HUES48 (cell line): ENCODE measurements around the gene TANC1.
"Not testable (repeated sequence)": the region's sequence is repeated elsewhere in the genome, so short reads cannot be mapped to it uniquely, and the experiment has no call there.

Source experiments
- H3K27ac ChIP-seq: one replicate; pipeline ENCODE4 v1.7.0; 2013; ENCODE audit warnings: low read depth, low read length, inconsistent platforms
- H3K27me3 ChIP-seq: 2 replicates; pipeline ENCODE4 v1.6.1; 2013; ENCODE audit warnings: mild to moderate bottlenecking, low read length; ENCODE audit not compliant: control insufficient read depth, insufficient read depth
- H3K36me3 ChIP-seq: 2 replicates; pipeline ENCODE4 v1.6.1; 2013; ENCODE audit warnings: low read length; ENCODE audit not compliant: control insufficient read depth, insufficient read depth
- H3K4me1 ChIP-seq: 2 replicates; pipeline ENCODE4 v1.6.1; 2013; ENCODE audit warnings: mild to moderate bottlenecking, low read length; ENCODE audit not compliant: control insufficient read depth, insufficient read depth
- H3K4me3 ChIP-seq: 2 replicates; pipeline ENCODE4 v1.5.1; 2013; ENCODE audit warnings: mild to moderate bottlenecking, low read depth, low read length
- H3K9ac ChIP-seq: 2 replicates; pipeline ENCODE4 v1.6.1; 2013; ENCODE audit warnings: mild to moderate bottlenecking, low read depth, low read length, moderate library complexity
- H3K9me3 ChIP-seq: 2 replicates; pipeline ENCODE4 v1.6.1; 2013; ENCODE audit warnings: low read length; ENCODE audit not compliant: control insufficient read depth, insufficient read depth

Gene TANC1

DNA sequence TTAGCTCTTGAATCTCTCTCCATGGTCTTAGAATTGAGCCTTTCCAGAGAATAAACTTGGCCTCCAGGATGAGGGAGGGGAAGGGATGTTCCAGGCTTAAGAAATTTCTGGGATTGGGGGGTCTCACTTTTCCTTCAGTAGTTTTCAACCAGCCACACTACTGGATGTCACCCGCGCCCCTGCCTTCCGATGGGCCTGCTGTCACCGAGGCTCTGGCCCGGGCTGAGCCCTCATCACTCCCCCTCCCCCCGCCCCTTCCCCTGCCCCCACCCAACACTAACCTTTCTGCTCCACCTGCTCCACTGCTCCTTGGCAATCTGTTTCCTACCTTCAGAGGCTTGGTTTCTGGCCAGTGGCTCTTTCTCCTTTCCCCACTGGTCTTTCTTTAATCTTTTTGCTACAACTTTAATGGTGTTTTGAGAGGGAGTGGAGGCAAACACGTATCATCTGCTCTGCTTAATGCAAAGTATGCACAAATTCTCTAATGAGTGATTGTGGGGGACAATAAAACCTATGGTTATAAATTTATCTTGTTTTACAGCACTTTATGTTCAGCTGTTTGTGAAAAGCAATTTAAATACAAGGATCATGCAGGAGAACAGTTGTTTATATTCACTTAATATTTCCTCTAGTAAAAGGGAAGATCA is 162.9 kb downstream of the TANC1 start:
- Histone ChIP-seq H3K9ac (no peak overlapping the region), H3K27me3 (no peaks in the 10 kb centered on the region), H3K36me3 (no peaks in the 10 kb centered on the region), H3K4me1 (no peaks in the 10 kb centered on the region), H3K27ac (no peak overlapping the region), H3K9me3 (no peaks in the 10 kb centered on the region), H3K4me3 (no peak overlapping the region)

DNA sequence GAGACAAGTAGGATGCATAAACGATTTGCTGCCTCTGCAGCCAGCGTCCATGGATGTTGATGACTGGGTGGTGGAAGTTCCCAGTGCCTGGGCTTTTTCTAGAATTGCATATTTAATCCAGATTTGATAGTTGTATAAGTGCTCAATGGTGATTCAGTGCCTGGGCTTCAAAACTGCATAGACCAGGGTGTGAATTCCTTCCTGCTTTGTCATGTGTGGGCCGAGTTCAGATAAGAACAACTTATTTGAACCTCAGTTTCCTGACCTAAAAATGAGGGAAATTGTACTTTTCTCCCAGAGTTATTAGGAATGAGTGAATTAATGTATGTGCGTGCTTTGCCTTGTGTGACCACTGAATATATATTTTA is 163.5 kb downstream of the TANC1 start:
- H3K27me3 ChIP-seq: no peaks in the 10 kb centered on the region
- no peaks in the 10 kb centered on the region for H3K9me3 ChIP-seq
- no peaks in the 10 kb centered on the region for H3K36me3 ChIP-seq
- no peak overlapping the region for H3K27ac ChIP-seq
- no peaks in the 10 kb centered on the region for H3K4me1 ChIP-seq
- no peak overlapping the region for H3K9ac ChIP-seq
- no peak overlapping the region for H3K4me3 ChIP-seq

DNA sequence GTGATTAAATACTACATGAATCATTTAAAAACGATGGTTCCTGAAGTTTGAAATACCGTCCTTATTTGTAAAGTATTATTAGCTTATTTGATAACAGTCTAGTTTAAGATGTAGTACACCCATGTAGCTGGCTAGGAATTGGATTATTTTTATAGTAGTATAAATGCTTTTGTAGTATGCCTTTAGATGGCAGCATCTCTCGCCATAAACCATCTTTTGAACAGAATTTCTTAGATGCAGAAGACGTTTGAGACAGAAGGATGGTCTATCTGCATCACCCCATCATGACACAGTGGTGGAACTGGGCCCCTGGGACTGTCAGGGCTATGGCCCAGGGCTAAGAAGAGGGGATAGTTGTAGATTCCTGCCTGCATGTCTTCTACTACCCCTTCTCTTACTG is 165.4 kb downstream of the TANC1 start:
- Histone ChIP-seq H3K4me1 (peaks cover 9% of the 10 kb centered on the region), H3K27me3 (no peaks in the 10 kb centered on the region), H3K9me3 (no peaks in the 10 kb centered on the region), H3K36me3 (no peaks in the 10 kb centered on the region), H3K27ac (no peak overlapping the region), H3K4me3 (no peak overlapping the region), H3K9ac (no peak overlapping the region)

DNA sequence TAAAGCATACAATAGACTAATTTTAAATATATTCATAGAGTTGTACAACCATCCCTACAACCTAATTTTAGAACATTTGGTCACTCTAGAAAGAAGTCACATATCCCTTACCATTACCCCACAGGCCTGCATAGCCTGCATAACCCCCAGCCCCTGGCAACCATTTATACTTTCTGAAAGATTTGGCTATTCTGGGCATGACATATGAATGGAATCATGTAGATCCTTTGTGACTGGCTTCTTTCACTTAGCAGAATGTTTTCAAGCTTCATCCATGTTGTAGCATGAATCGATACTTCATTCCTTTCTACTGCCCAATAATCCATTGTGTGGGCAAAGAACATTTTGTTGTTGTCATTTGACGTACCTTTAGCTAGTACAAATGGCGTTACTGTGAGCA is 166.5 kb downstream of the TANC1 start:
- Histone ChIP-seq H3K9me3 (no peaks in the 10 kb centered on the region), H3K27ac (no peak overlapping the region), H3K27me3 (no peaks in the 10 kb centered on the region), H3K9ac (no peak overlapping the region), H3K36me3 (no peaks in the 10 kb centered on the region), H3K4me3 (no peak overlapping the region), H3K4me1 (peaks cover 9% of the 10 kb centered on the region)

DNA sequence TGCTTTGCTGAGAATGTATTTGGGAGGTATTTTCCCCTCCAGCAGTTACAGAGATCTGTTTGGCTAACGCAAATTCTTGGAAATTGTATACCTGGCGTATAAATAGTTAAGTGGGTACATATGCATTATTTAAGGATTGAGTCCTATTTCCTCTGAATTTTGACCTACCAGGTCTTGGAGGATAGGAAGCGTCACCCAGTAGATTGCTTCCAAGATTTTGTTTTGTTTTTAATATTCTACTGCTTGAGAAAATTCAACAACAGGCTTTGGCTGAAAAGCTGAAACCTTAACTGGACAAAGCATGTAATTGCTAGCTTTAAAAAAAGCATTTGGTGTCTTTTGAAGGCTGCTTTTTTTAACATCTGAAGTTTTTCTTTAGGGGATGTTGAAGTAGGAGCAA is 168.0 kb downstream of the TANC1 start:
- Histone ChIP-seq H3K36me3 (no peaks in the 10 kb centered on the region), H3K27ac (no peak overlapping the region), H3K4me3 (no peak overlapping the region), H3K4me1 (peaks cover 9% of the 10 kb centered on the region), H3K27me3 (no peaks in the 10 kb centered on the region), H3K9me3 (no peaks in the 10 kb centered on the region), H3K9ac (no peak overlapping the region)

DNA sequence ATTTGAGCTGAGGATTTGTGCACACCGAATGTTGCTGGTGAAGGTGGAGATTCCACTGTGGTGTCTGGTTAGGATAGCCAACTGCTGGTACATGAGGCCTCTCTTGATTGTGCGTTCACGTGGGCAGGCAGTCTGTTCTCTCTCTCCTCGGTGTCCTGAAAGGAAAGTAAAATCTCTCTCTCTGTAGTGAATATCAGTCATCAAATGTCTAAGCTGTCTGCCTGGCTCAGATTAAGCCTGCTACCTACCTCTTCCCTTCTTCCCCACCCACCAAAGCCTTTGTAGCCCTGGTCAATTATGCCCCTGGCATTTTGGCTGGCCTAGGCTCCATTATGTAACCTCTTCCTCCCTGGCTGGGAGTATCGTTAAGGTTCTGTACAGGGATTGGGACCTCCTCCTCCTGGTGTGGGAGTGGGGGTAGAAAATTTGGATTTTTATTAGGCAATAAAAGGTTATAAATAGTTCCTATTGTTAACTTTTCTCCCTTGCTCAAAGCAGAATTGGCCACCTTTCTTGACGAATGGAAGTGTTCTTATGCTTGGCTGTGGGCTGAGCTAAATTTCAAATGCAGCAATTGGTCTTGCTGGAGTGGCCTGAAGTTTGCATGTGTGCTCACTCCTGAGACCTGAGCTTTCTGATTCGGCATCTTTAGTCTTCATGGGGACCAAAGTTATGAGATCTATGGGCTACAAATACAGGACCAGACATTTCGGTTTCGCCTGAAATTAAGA is 169.2 kb downstream of the TANC1 start:
- Histone ChIP-seq H3K9me3 (no peaks in the 10 kb centered on the region), H3K27ac (no peak overlapping the region), H3K4me1 (peaks cover 9% of the 10 kb centered on the region), H3K4me3 (no peak overlapping the region), H3K36me3 (no peaks in the 10 kb centered on the region), H3K9ac (no peak overlapping the region), H3K27me3 (no peaks in the 10 kb centered on the region)

DNA sequence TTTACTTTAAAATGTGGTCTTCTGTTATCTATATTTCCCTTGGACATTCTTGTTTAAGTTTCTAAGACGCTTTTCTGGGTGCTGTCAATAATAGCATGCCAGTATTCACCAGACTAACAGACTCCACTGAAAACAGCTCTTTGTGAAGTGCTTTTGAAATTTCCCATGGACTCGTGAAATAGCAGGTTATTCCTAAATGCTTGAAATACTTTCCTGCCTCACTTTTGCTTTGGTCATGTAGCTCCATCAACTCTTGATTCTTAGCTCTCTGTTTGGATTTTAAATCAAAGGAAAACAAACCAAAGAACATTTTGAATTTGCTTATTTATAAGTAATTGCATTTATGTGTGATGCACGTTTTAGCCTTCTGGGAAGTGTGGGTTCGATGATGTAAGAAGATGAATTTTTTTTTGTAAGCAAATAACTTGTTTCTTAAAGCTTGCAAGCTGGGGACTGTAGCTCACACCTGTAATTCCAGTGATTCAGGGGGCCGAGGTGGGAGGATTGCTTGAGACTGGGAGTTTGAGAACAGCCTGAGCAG is 170.3 kb downstream of the TANC1 start:
- no peaks in the 10 kb centered on the region for H3K27me3 ChIP-seq
- H3K36me3 ChIP-seq: no peaks in the 10 kb centered on the region
- no peak overlapping the region for H3K4me3 ChIP-seq
- H3K9ac ChIP-seq: no peak overlapping the region
- no peak overlapping the region for H3K27ac ChIP-seq
- peaks cover 9% of the 10 kb centered on the region for H3K4me1 ChIP-seq
- H3K9me3 ChIP-seq: no peaks in the 10 kb centered on the region

DNA sequence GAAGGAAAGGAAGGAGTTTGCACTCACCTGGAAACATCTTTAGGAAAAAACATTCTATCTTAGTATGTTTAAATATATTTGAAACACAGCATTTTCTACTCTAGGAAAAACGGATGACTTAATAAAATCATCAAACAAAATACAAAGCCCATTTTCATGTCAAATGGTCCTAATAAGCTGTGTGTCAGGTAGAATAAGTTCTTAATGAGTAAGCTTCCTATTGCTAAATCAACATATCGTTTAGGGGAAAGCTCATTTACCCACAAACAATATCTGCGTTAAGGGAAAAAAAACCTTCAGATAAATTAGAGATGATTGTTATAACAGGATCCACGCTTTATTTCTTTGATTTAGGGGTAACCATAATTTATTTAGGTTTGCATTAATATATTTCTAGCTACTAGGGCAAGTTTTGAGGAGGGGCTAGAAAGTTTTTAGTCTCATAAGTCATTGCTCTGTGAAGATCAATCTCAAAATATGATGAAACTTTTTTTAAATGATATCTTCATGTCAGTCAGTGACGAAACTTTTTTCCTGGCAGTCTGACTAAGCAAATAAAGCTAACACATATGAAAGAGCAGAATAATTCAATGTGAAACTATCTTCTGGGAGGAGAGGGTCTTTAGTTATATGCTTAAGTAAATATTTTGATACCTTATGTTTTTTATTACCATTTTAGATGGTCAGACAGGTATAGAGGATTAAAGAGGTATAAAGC is 170.9 kb downstream of the TANC1 start:
- peaks cover 9% of the 10 kb centered on the region for H3K4me1 ChIP-seq
- no peak overlapping the region for H3K4me3 ChIP-seq
- H3K9ac ChIP-seq: no peak overlapping the region
- H3K36me3 ChIP-seq: no peaks in the 10 kb centered on the region
- H3K27ac ChIP-seq: no peak overlapping the region
- H3K9me3 ChIP-seq: no peaks in the 10 kb centered on the region
- no peaks in the 10 kb centered on the region for H3K27me3 ChIP-seq

DNA sequence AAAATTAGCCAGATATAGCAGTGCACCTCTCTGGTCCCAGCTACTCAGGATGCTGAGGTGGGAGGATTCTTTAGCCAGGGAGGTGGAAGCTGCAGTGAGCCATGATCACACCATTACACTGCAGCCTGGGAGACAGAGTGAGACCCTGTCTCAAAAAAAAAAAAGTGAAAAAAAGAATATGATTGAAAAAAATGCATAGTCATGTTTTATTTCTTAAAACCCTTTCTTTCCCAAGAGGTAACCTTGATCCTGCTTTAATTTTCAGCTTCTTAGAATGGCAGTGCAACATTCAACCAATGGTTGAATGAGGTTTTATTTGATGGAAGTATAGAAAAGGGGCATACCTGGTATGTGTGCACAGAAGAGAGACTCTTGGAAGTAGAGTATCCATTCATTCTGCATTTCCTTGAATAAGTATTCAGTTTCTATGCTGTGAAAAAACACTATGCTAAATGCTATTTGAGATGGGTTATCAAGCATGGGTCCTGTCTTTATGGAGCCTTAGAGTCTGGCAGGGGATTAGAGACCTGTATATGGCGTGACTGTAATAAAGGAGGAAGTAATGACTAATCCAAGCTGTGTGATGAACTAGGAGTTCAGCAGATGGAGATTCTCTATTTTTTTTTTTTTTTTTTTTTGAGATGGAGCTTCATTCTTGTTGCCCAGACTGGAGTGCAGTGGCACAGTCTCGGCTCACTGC is 171.8 kb downstream of the TANC1 start:
- H3K27me3 ChIP-seq: no peaks in the 10 kb centered on the region
- H3K4me3 ChIP-seq: no peak overlapping the region
- H3K36me3 ChIP-seq: no peaks in the 10 kb centered on the region
- no peaks in the 10 kb centered on the region for H3K9me3 ChIP-seq
- no peak overlapping the region for H3K9ac ChIP-seq
- peaks cover 9% of the 10 kb centered on the region for H3K4me1 ChIP-seq
- H3K27ac ChIP-seq: no peak overlapping the region

DNA sequence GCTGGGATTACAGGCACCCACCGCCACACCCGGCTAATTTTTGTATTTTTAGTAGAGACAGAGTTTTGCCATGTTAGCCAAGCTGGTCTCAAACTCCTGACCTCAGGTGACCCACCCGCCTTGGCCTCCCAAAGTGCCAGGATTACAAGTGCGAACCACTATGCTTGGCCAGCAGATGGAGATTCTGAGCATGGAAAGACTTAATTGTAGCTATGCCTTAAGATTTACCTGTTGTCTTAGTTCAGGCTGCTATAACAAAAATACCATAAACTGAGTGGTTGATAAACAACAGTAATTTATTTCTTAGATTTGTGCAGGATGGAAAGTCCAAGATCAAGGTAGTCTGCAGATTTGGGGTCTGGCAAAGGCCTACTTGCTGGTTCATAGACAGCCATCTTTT is 172.4 kb downstream of the TANC1 start:
- H3K9ac ChIP-seq, H3K36me3 ChIP-seq, H3K4me3 ChIP-seq, H3K27ac ChIP-seq, H3K27me3 ChIP-seq, H3K4me1 ChIP-seq, H3K9me3 ChIP-seq: not testable (repeated sequence)
